IMR-90 (cell line): ENCODE results near the gene ATP1B1. TPM values are rescaled to one million over a fixed set of nuclear protein-coding genes. Genes with fewer than 3 reads are reported as not detected.

Experiments
- ATAC-seq: fragments of 200-7000 bp; cut with Tn5 transposase; 2 replicates; pipeline ENCODE4 v1.9.1; 2020; ENCODE audit warnings: low read depth, mild to moderate bottlenecking, moderate library complexity
- BruUV-seq: library from RNA; stranded (reverse); fragments of 400-500 nt; replicated peaks from 2 replicates; lab custom pipeline; 2021; lab: Mats Ljungman, UMichigan
- CTCF ChIA-PET: fragments of 300-600 bp; formaldehyde crosslinking; extraction: SDS; loops from one replicate; lab custom pipeline; 2021; ENCODE audit warnings: antibody characterized with exemption; lab: Yijun Ruan, JAX
- POLR2A ChIA-PET: fragments of 300-600 bp; sonication (Branson Sonifier 250); formaldehyde crosslinking; loops from one replicate; lab custom pipeline; 2022; ENCODE audit warnings: antibody characterized with exemption; ENCODE audit not compliant: unreplicated experiment; lab: Charles Lee
- DNase-seq: peaks from one replicate; pipeline ENCODE4 v3.0.0; 2013
- H2AFZ ChIP-seq: replicated peaks from 2 replicates; pipeline ENCODE3; 2013; ENCODE audit warnings: low read length, mild to moderate bottlenecking; ENCODE audit not compliant: poor library complexity
- H2AK5ac ChIP-seq: 2 replicates; pipeline ENCODE4 v1.6.1; 2013; ENCODE audit warnings: low read depth, low read length, inconsistent platforms
- H2AK9ac ChIP-seq: replicated peaks from 2 replicates; pipeline ENCODE3; 2013; ENCODE audit warnings: mild to moderate bottlenecking, low read depth, low read length, moderate library complexity; ENCODE audit not compliant: poor library complexity
- H2BK120ac ChIP-seq: 2 replicates; pipeline ENCODE4 v1.6.1; 2013; ENCODE audit warnings: low read depth, low read length, inconsistent platforms
- H2BK15ac ChIP-seq: 3 replicates; pipeline ENCODE4 v1.6.1; 2013; ENCODE audit warnings: low read depth, low read length, inconsistent platforms
- H2BK20ac ChIP-seq: 2 replicates; pipeline ENCODE4 v1.6.1; 2013; ENCODE audit warnings: low read depth, mild to moderate bottlenecking, inconsistent platforms, low read length, moderate library complexity
- H2BK5ac ChIP-seq: 2 replicates; pipeline ENCODE4 v1.6.1; 2013; ENCODE audit warnings: mild to moderate bottlenecking, low read depth, low read length, inconsistent platforms; ENCODE audit not compliant: poor library complexity, severe bottlenecking
- H3K14ac ChIP-seq: replicated peaks from 2 replicates; pipeline ENCODE4 v1.6.1; 2013; ENCODE audit warnings: low read depth, low read length, inconsistent platforms
- H3K18ac ChIP-seq: 2 replicates; pipeline ENCODE4 v1.6.1; 2013; ENCODE audit warnings: low read depth, low read length, control low read depth
- H3K23ac ChIP-seq: 2 replicates; pipeline ENCODE4 v1.6.1; 2013; ENCODE audit warnings: low read depth, low read length, inconsistent platforms
- H3K27ac ChIP-seq: 2 replicates; pipeline ENCODE4 v1.5.1; 2013; ENCODE audit warnings: mild to moderate bottlenecking, control low read depth, low read length; ENCODE audit not compliant: insufficient read depth
- H3K27me3 ChIP-seq: 2 replicates; pipeline ENCODE4 v1.6.1; 2013; ENCODE audit warnings: low read length; ENCODE audit not compliant: control insufficient read depth, insufficient read depth
- H3K36me3 ChIP-seq: 2 replicates; pipeline ENCODE4 v1.6.1; 2013; ENCODE audit warnings: low read length, mixed read lengths; ENCODE audit not compliant: control insufficient read depth, insufficient read depth
- H3K4ac ChIP-seq: 2 replicates; pipeline ENCODE4 v1.6.1; 2013; ENCODE audit warnings: low read depth, low read length, inconsistent platforms
- H3K4me1 ChIP-seq: 2 replicates; pipeline ENCODE4 v1.6.1; 2013; ENCODE audit warnings: low read length, mixed read lengths; ENCODE audit not compliant: control insufficient read depth, insufficient read depth
- H3K4me2 ChIP-seq: 2 replicates; pipeline ENCODE4 v1.6.1; 2013; ENCODE audit warnings: low read depth, mild to moderate bottlenecking, control low read depth, low read length, moderate library complexity
- H3K4me3 ChIP-seq: 2 replicates; pipeline ENCODE4 v1.5.1; 2013; ENCODE audit warnings: low read depth, mild to moderate bottlenecking, control low read depth, low read length, moderate library complexity; ENCODE audit not compliant: insufficient read depth
- H3K56ac ChIP-seq: 2 replicates; pipeline ENCODE4 v1.6.1; 2013; ENCODE audit warnings: low read length, inconsistent platforms; ENCODE audit not compliant: insufficient read depth; ENCODE audit errors: extremely low read depth
- H3K79me1 ChIP-seq, 2 experiments: 2 replicates each; pipeline ENCODE4 v1.6.1; 2013; ENCODE audit warnings: low read length in 2 of 2, inconsistent platforms in 1 of 2, low read depth in 1 of 2
- H3K9ac ChIP-seq: 2 replicates; pipeline ENCODE4 v1.6.1; 2013; ENCODE audit warnings: low read depth, low read length, control low read depth
- H3K9me1 ChIP-seq: 2 replicates; pipeline ENCODE4 v1.6.1; 2013; ENCODE audit warnings: low read length, inconsistent platforms; ENCODE audit not compliant: insufficient read depth
- H3K9me3 ChIP-seq: 2 replicates; pipeline ENCODE4 v1.6.1; 2013; ENCODE audit warnings: low read length; ENCODE audit not compliant: control insufficient read depth, insufficient read depth
- H4K20me1 ChIP-seq: 2 replicates; pipeline ENCODE4 v1.6.1; 2013; ENCODE audit warnings: low read length, inconsistent platforms; ENCODE audit not compliant: insufficient read depth
- H4K5ac ChIP-seq: 2 replicates; pipeline ENCODE4 v1.6.1; 2013; ENCODE audit warnings: mild to moderate bottlenecking, low read depth, low read length, control low read depth
- H4K8ac ChIP-seq, 2 experiments: 2 replicates each; pipeline ENCODE4 v1.6.1; 2013; ENCODE audit warnings: low read depth in 2 of 2, low read length in 2 of 2, control low read depth in 1 of 2, inconsistent platforms in 1 of 2
- H4K91ac ChIP-seq: 2 replicates; pipeline ENCODE4 v1.6.1; 2013; ENCODE audit warnings: low read depth, low read length, inconsistent platforms; ENCODE audit not compliant: insufficient read depth
- MAZ ChIP-seq: IDR thresholded peaks from 2 replicates; pipeline ENCODE4 v1.6.1; 2012; ENCODE audit warnings: low read depth, mild to moderate bottlenecking, low read length, improper control_type of control experiment, moderate library complexity, borderline replicate concordance
- MXI1 ChIP-seq: IDR thresholded peaks from 2 replicates; pipeline ENCODE4 v1.6.1; 2012; ENCODE audit warnings: low read depth, mild to moderate bottlenecking, low read length, moderate library complexity, borderline replicate concordance
- RFX5 ChIP-seq: IDR thresholded peaks from 2 replicates; pipeline ENCODE4 v1.8.0; 2012; ENCODE audit warnings: low read depth, mild to moderate bottlenecking, low read length, moderate library complexity
- SMC3 ChIP-seq: fragments of 150-350 bp; IDR thresholded peaks from 2 replicates; pipeline ENCODE4 v1.6.1; 2016; ENCODE audit warnings: low read depth, mild to moderate bottlenecking, antibody characterized with exemption, low read length, moderate library complexity
- WGBS, 2 experiments: methylation state at CpG; one replicate each; pipeline versions ENCODE4 v1.1.5 to v1.1.7; 2013; ENCODE audit warnings: missing lambda C conversion rate in 2 of 2; ENCODE audit not compliant: insufficient read length in 1 of 2; ENCODE audit errors: extremely low coverage in 2 of 2; 5-methylcytosine and 5-hydroxymethylcytosine counted together
- dilution Hi-C: fragments of 300-500 bp; cut with HindIII; formaldehyde crosslinking; loops from one replicate; pipeline ENCODE4 v1.14.3; 2018; ENCODE audit warnings: low sequenced_read_pairs; ENCODE audit not compliant: unreplicated experiment
- in situ Hi-C: fragments of 300-500 bp; cut with MboI; formaldehyde crosslinking; loops from 3 replicates; pipeline ENCODE4 v1.14.3; 2019; ENCODE audit warnings: low sequenced_read_pairs, inconsistent platforms, mixed read lengths
- intact Hi-C: fragments of 100-400 bp; cut with micrococcal nuclease; formaldehyde crosslinking; loops from 2 replicates; pipeline ENCODE4 v1.10.0; 2022
- polyA plus RNA-seq, 3 experiments: library from polyadenylated mRNA; depleted of rRNA; stranded (reverse); fragments of >200 nt; gene quantifications; 2 replicates each; pipeline ENCODE4 v1.2.3, GENCODE V29; 2012; ENCODE audit warnings: low replicate concordance in 1 of 3
- total RNA-seq: library from RNA; depleted of rRNA; stranded (reverse); fragments of >200 nt; gene quantifications from 2 replicates; pipeline ENCODE4 v1.2.3, GENCODE V29; 2012
- TF ChIP-seq, protein P1 (sequence below): fragments of 150-350 bp; IDR thresholded peaks from 2 replicates; pipeline ENCODE4 v1.6.1; 2017; ENCODE audit warnings: mild to moderate bottlenecking, antibody characterized with exemption, low read length, low read depth

The ATP1B1 gene
- total and polyA plus RNA-seq, 2 of the 4 experiments (the other 2 are of a cell fraction): 14.5 to 22.1 TPM

DNA sequence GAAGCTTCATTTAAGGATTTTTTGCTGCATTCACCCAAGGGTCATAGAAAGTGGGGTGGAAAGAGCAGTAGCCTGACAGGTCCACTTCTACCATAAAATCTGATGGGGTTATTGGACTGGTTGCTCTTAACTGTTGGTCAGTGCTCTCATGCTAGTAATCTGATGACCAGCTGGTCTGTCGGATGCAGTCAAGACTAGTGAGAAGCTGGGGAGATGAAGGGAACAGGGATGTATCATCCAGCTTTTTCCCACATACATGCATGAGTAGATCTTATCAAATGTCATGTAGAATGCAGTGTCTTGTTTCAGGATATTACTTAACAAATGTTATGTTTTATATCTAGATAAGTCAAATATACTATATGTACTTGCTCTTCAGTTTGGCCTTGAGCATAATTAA is 11.1 kb downstream of the ATP1B1 start:
- H3K4me3 ChIP-seq: no peak overlapping the region
- H3K27ac ChIP-seq: no peak overlapping the region
- peak overlapping the region; percentile 64 for H3K4ac ChIP-seq
- H2BK120ac ChIP-seq: peak overlapping the region; percentile 53; the same call in 1 of the 2 replicates
- no peak for ATAC-seq
- H3K9me1 ChIP-seq: peaks cover 29% of the 10 kb centered on the region
- peak overlapping the region; percentile 34 for H2AK9ac ChIP-seq
- intact Hi-C loops: no loop called here
- ChIA-PET POLR2A (no interaction called here), CTCF (no interaction called here)
- no TSS peak for BruUV-seq
- no peak overlapping the region; the same call in 1 of the 2 replicates for H4K91ac ChIP-seq
- no peaks in the 10 kb centered on the region for H3K9me3 ChIP-seq
- no peak overlapping the region for H3K4me2 ChIP-seq
- peak overlapping the region; percentile 52; the same call in 1 of the 2 replicates for H4K5ac ChIP-seq
- peak overlapping the region; percentile 80 for H2AK5ac ChIP-seq
- no CpG with 5 or more reads among the region's 1 CpG for WGBS, 2 experiments
- peak; percentile 72 for DNase-seq
- no peak overlapping the region for H2BK20ac ChIP-seq
- no peaks in the 10 kb centered on the region for H3K27me3 ChIP-seq
- peaks cover 16 to 60% of the 10 kb centered on the region in 2 experiments for H3K79me1 ChIP-seq
- dilution Hi-C loops: no loop called here
- H3K36me3 ChIP-seq: no peaks in the 10 kb centered on the region; the same call in 1 of the 2 replicates
- H3K4me1 ChIP-seq: peaks cover 31% of the 10 kb centered on the region
- 0 out of 2 replicates have a peak overlapping the region, but pooled peaks have one; percentile 12 for H3K18ac ChIP-seq
- no peaks in the 10 kb centered on the region for H4K20me1 ChIP-seq
- no peak overlapping the region for H3K9ac ChIP-seq
- H3K23ac ChIP-seq: peak overlapping the region; percentile 86
- H2BK15ac ChIP-seq: peak overlapping the region; percentile 71; the same call in 1 of the 3 replicates
- H2BK5ac ChIP-seq: peak overlapping the region; percentile 62
- H4K8ac ChIP-seq: peak overlapping the region in 1 of 2 experiments; percentile 54; a peak in 1 of 4 replicates
- no peak overlapping the region; the same call in 1 of the 2 replicates for H3K56ac ChIP-seq
- TF ChIP-seq MXI1: no peak
- TF ChIP-seq, protein P1, sequence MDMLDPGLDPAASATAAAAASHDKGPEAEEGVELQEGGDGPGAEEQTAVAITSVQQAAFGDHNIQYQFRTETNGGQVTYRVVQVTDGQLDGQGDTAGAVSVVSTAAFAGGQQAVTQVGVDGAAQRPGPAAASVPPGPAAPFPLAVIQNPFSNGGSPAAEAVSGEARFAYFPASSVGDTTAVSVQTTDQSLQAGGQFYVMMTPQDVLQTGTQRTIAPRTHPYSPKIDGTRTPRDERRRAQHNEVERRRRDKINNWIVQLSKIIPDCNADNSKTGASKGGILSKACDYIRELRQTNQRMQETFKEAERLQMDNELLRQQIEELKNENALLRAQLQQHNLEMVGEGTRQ: no peak
- TF ChIP-seq MAZ: no peak
- no peak for TF ChIP-seq SMC3
- TF ChIP-seq RFX5: no peak
- H3K14ac ChIP-seq: peak overlapping the region; percentile 66
- in situ Hi-C loops: loop anchor here (5.0 to 25.0 kb wide), 4 partner anchors 250 to 1595 kb away; partner anchors contain the start of genes BLZF1, GPR161, NME7 and SLC19A2
- H2AFZ ChIP-seq: no peak overlapping the region
